HuH-7 (cell line): ENCODE results near the gene TMEM259.

Source experiments
- DNase-seq: peaks from one replicate; pipeline ENCODE4 v3.0.0; 2011; ENCODE audit warnings: low spot score

TMEM259 gene

GRCh38 chr19:1020868-1021425 lies at the start of gene TMEM259:
TSS of gene TMEM259 (minus strand) at chr19:1021123. CDS start at chr19:1020996, 127 bp downstream.
- peak; percentile 87 for DNase-seq

GRCh38 chr19:1070576-1070930 lies 49.6 kb upstream of the TMEM259 start:
- no peak for DNase-seq

- DNase-seq: no peak
These were observed 48.3 kb upstream of the TMEM259 start for GRCh38 chr19:1069009-1069779.

GRCh38 chr19:1068009-1069001 lies 47.4 kb upstream of the TMEM259 start:
- no peak for DNase-seq

- no peak for DNase-seq
These were observed 46.5 kb upstream of the TMEM259 start for GRCh38 chr19:1067341-1067957.

- DNase-seq: peak; percentile 54
These were observed 45.9 kb upstream of the TMEM259 start, which contains the start of gene ARHGAP45 for GRCh38 chr19:1066748-1067340. TSS of gene ARHGAP45 (plus strand) at chr19:1067167. CDS start at chr19:1067406, 239 bp downstream.

GRCh38 chr19:1066251-1066747 lies 45.4 kb upstream of the TMEM259 start:
- peak; percentile 69 for DNase-seq

- peak; percentile 55 for DNase-seq
These were observed 44.7 kb upstream of the TMEM259 start for GRCh38 chr19:1065606-1066109.

GRCh38 chr19:1064661-1065605 lies 44.0 kb upstream of the TMEM259 start:
- peak; percentile 80 for DNase-seq

- DNase-seq: peak; percentile 59
These were observed 43.2 kb upstream of the TMEM259 start for GRCh38 chr19:1063909-1064660.

- DNase-seq: no peak
These were observed 42.3 kb upstream of the TMEM259 start for GRCh38 chr19:1063030-1063908.

GRCh38 chr19:1062387-1063029 lies 41.6 kb upstream of the TMEM259 start:
- DNase-seq: peak; percentile 67

- no peak for DNase-seq
These were observed 41.1 kb upstream of the TMEM259 start for GRCh38 chr19:1061987-1062386.

GRCh38 chr19:1060689-1061088 lies 39.8 kb upstream of the TMEM259 start:
- no peak for DNase-seq

GRCh38 chr19:1058112-1058511 lies 37.2 kb upstream of the TMEM259 start:
- no peak for DNase-seq

GRCh38 chr19:1057176-1057855 lies 36.4 kb upstream of the TMEM259 start:
- no peak for DNase-seq
